Tibial artery (tissue), 4 donors: Measurements from ENCODE around the gene TMEM44.

Source experiments
- DNase-seq, 2 donors: peaks; one replicate each; pipeline ENCODE4 v3.0.0-alpha.2; 2019
- H3K27ac ChIP-seq, 2 donors: fragments of 200-600 bp; sonication (generic) in 1 of 2; 1 replicate in 1 of 2; 2 replicates in 1 of 2; pipeline ENCODE4 v1.5.1; 2018 to 2019; ENCODE audit warnings: mild to moderate bottlenecking in 1 of 2
- H3K27me3 ChIP-seq, 2 donors: fragments of 200-600 bp; sonication (generic) in 1 of 2; one replicate each; pipeline versions ENCODE4 v1.5.1 to v1.6.0; 2016 to 2019
- H3K36me3 ChIP-seq, 3 donors: fragments of 200-600 bp; sonication (generic) in 2 of 3; one replicate each; pipeline ENCODE4 v1.5.1; 2016 to 2019; ENCODE audit warnings: mild to moderate bottlenecking in 2 of 3
- H3K4me1 ChIP-seq, 4 donors: fragments of 200-600 bp; sonication (generic) in 2 of 4; 1 replicate in 3 of 4; 2 replicates in 1 of 4; pipeline ENCODE4 v1.5.1; 2016 to 2019
- H3K4me3 ChIP-seq, 2 donors: fragments of 200-600 bp; sonication (generic) in 1 of 2; 1 replicate in 1 of 2; 2 replicates in 1 of 2; pipeline ENCODE4 v1.5.1; 2018 to 2019; ENCODE audit warnings: mild to moderate bottlenecking in 2 of 2
- H3K9me3 ChIP-seq, 3 donors: fragments of 200-600 bp; sonication (generic) in 1 of 3; one replicate each; pipeline ENCODE4 v1.5.1; 2016 to 2019
- CTCF ChIP-seq, 2 experiments: fragments of 200-600 bp in 1 of 2; fragments of 450-650 bp in 1 of 2; IDR thresholded peaks; one replicate each; pipeline ENCODE4 v1.5.1; 2017 to 2019; ENCODE audit warnings: antibody characterized with exemption in 2 of 2, mild to moderate bottlenecking in 1 of 2, moderate library complexity in 1 of 2
- intact Hi-C: fragments of 100-400 bp; cut with DNase I; formaldehyde crosslinking; loops from one replicate; pipeline ENCODE4 v1.15.0; 2023; ENCODE audit warnings: low total_unique reads

TMEM44 gene

GRCh38 chr3:194617143-194617671, 16.0 kb downstream of the TMEM44 start:
- Histone ChIP-seq H3K36me3 (no peaks in the 10 kb centered on the region), H3K27ac (no peak overlapping the region), H3K27me3 (no peaks in the 10 kb centered on the region), H3K9me3 (no peaks in the 10 kb centered on the region), H3K4me3 (no peak overlapping the region), H3K4me1 (no peaks in the 10 kb centered on the region)
- intact Hi-C loops = no loop called here
- no peak for TF ChIP-seq CTCF (IDR thresholded peaks at IDR 0.05)
- DNase-seq = no peak

GRCh38 chr3:194615226-194615625, 18.0 kb downstream of the TMEM44 start:
- DNase-seq = no peak
- H3K27ac ChIP-seq = no peak overlapping the region
- no peaks in the 10 kb centered on the region for H3K9me3 ChIP-seq
- H3K4me1 ChIP-seq = no peaks in the 10 kb centered on the region
- H3K27me3 ChIP-seq = no peaks in the 10 kb centered on the region
- no peak for TF ChIP-seq CTCF (IDR thresholded peaks at IDR 0.05)
- intact Hi-C loops = no loop called here
- no peak overlapping the region for H3K4me3 ChIP-seq
- no peaks in the 10 kb centered on the region for H3K36me3 ChIP-seq

GRCh38 chr3:194612221-194612620, 21.0 kb downstream of the TMEM44 start:
- H3K4me1 ChIP-seq = no peaks in the 10 kb centered on the region
- no peak for DNase-seq
- peaks cover 0 to 6% (median 0%) of the 10 kb centered on the region in 3 donors for H3K36me3 ChIP-seq
- H3K4me3 ChIP-seq = no peak overlapping the region
- H3K27ac ChIP-seq = no peak overlapping the region
- intact Hi-C loops = no loop called here
- TF ChIP-seq CTCF (IDR thresholded peaks at IDR 0.05) = no peak
- no peaks in the 10 kb centered on the region for H3K27me3 ChIP-seq
- H3K9me3 ChIP-seq = no peaks in the 10 kb centered on the region

GRCh38 chr3:194610689-194611088, 22.5 kb downstream of the TMEM44 start:
- Histone ChIP-seq H3K9me3 (no peaks in the 10 kb centered on the region), H3K4me1 (no peaks in the 10 kb centered on the region), H3K36me3 (peaks cover 0 to 6% (median 0%) of the 10 kb centered on the region in 3 donors), H3K27ac (no peak overlapping the region), H3K27me3 (no peaks in the 10 kb centered on the region), H3K4me3 (no peak overlapping the region)
- intact Hi-C loops = no loop called here
- no peak for TF ChIP-seq CTCF (IDR thresholded peaks at IDR 0.05)
- DNase-seq = no peak

GRCh38 chr3:194609601-194610000, 23.6 kb downstream of the TMEM44 start:
- H3K4me3 ChIP-seq = no peak overlapping the region
- TF ChIP-seq CTCF (IDR thresholded peaks at IDR 0.05) = no peak
- no peaks in the 10 kb centered on the region for H3K9me3 ChIP-seq
- H3K36me3 ChIP-seq = peaks cover 0 to 6% (median 0%) of the 10 kb centered on the region in 3 donors
- no peaks in the 10 kb centered on the region for H3K27me3 ChIP-seq
- no peak overlapping the region for H3K27ac ChIP-seq
- intact Hi-C loops = loop anchor here (10.0 kb wide), 1 partner anchor 275 kb away; no protein-coding TSS in a partner anchor
- DNase-seq = no peak
- H3K4me1 ChIP-seq = no peaks in the 10 kb centered on the region

- Histone ChIP-seq H3K27me3 (no peaks in the 10 kb centered on the region), H3K36me3 (peaks cover 0 to 6% (median 0%) of the 10 kb centered on the region in 3 donors), H3K9me3 (no peaks in the 10 kb centered on the region), H3K4me1 (no peaks in the 10 kb centered on the region), H3K27ac (no peak overlapping the region), H3K4me3 (no peak overlapping the region)
- intact Hi-C loops = loop anchor here (10.0 kb wide), 1 partner anchor 274 kb away; no protein-coding TSS in a partner anchor
- no peak for DNase-seq
- no peak for TF ChIP-seq CTCF (IDR thresholded peaks at IDR 0.05)
Observed at GRCh38 chr3:194608981-194609380, 24.2 kb downstream of the TMEM44 start.
